HepG2 (cell line): ENCODE measurements around the gene PVALB. TPM values are rescaled to one million over a fixed set of nuclear protein-coding genes. Genes with fewer than 3 reads are reported as not detected.

Experiments used
- ATAC-seq: fragments of 200-7000 bp; cut with Tn5 transposase; 3 replicates; pipeline ENCODE4 v1.9.1; 2020; ENCODE audit warnings: mild to moderate bottlenecking, moderate library complexity
- BruUV-seq: library from RNA; stranded (reverse); fragments of 400-500 nt; replicated peaks from 2 replicates; lab custom pipeline; 2021; lab: Mats Ljungman, UMichigan
- CTCF ChIA-PET: fragments of 300-600 bp; formaldehyde crosslinking; extraction: SDS; loops from one replicate; lab custom pipeline; 2021; ENCODE audit warnings: low total read pairs, inconsistent platforms, low intra/inter-chr PET ratio; lab: Yijun Ruan, JAX
- POLR2A ChIA-PET: fragments of 350-600 bp; sonication (Branson Sonifier 250); formaldehyde crosslinking; loops from one replicate; lab custom pipeline; 2020; ENCODE audit warnings: antibody characterized with exemption, inconsistent platforms; lab: Yijun Ruan, JAX
- DNase-seq: peaks from one replicate; pipeline ENCODE4 v3.0.0-alpha.2; 2015; ENCODE audit warnings: low spot score
- FAIRE-seq: peaks from 3 replicates; lab custom pipeline; 2011; peaks lifted over from hg19 to GRCh38; lab: Jason Lieb, UNC
- H2AFZ ChIP-seq: one replicate; pipeline ENCODE4 v1.6.1; 2011; ENCODE audit warnings: low read length, inconsistent platforms
- H3K27ac ChIP-seq: fragments of 300-600 bp; 3 replicates; pipeline ENCODE4 v1.8.0; 2011; ENCODE audit warnings: mixed run types, mild to moderate bottlenecking, mixed read lengths, low read length, inconsistent platforms; ENCODE audit not compliant: insufficient read depth; ENCODE audit errors: extremely low read length
- H3K27me3 ChIP-seq, 2 experiments: fragments of 200-600 bp in 1 of 2; 2 replicates in 1 of 2; 3 replicates in 1 of 2; pipeline versions ENCODE4 v1.6.0 to v1.8.0; 2011; ENCODE audit warnings: low read length in 2 of 2, mild to moderate bottlenecking in 2 of 2, moderate library complexity in 2 of 2, inconsistent platforms in 1 of 2; ENCODE audit not compliant: insufficient read depth in 2 of 2, control insufficient read depth in 1 of 2
- H3K36me3 ChIP-seq, 2 experiments: fragments of 200-600 bp in 1 of 2; replicated peaks in 1 of 2; 2 replicates in 1 of 2; 3 replicates in 1 of 2; pipeline versions ENCODE4 v1.5.1 to v1.8.0; 2011; ENCODE audit warnings: low read length in 2 of 2, inconsistent platforms in 1 of 2; ENCODE audit not compliant: insufficient read depth in 2 of 2, control insufficient read depth in 1 of 2
- H3K4me1 ChIP-seq: 2 replicates; pipeline ENCODE4 v1.5.1; 2012; ENCODE audit warnings: low read length, inconsistent platforms; ENCODE audit not compliant: insufficient read depth
- H3K4me2 ChIP-seq: 2 replicates; pipeline ENCODE4 v1.6.0; 2011; ENCODE audit warnings: low read depth, low read length, inconsistent platforms
- H3K4me3 ChIP-seq, 3 experiments: fragments of 200-600 bp in 1 of 3; sonication (generic), shearing (Covaris generic) in 1 of 3; replicated peaks in 1 of 3; 2 replicates each; pipeline ENCODE4 v1.5.1; 2011 to 2016; ENCODE audit warnings: low read length in 3 of 3, inconsistent platforms in 2 of 3, low read depth in 2 of 3, mild to moderate bottlenecking in 2 of 3, control low read depth in 1 of 3, mixed read lengths in 1 of 3; ENCODE audit not compliant: insufficient read depth in 1 of 3
- H3K79me2 ChIP-seq: one replicate; pipeline ENCODE4 v1.6.1; 2011; ENCODE audit warnings: low read length, inconsistent platforms; ENCODE audit not compliant: insufficient read depth
- H3K9ac ChIP-seq: 2 replicates; pipeline ENCODE4 v1.6.0; 2011; ENCODE audit warnings: mild to moderate bottlenecking, low read depth, low read length, inconsistent platforms; ENCODE audit not compliant: insufficient read depth
- H3K9me3 ChIP-seq: 2 replicates; pipeline ENCODE4 v1.5.1; 2012; ENCODE audit warnings: mild to moderate bottlenecking, low read length
- H4K20me1 ChIP-seq: 2 replicates; pipeline ENCODE4 v1.6.0; 2011; ENCODE audit warnings: inconsistent platforms, mild to moderate bottlenecking, low read length, moderate library complexity; ENCODE audit not compliant: insufficient read depth
- ATRX ChIP-seq: sonication (generic); formaldehyde crosslinking; IDR thresholded peaks from 2 replicates; pipeline ENCODE4 v1.4.0; 2020; ENCODE audit warnings: missing genetic modification reagents, borderline replicate concordance
- FLYWCH1 ChIP-seq: sonication (generic); formaldehyde crosslinking; IDR thresholded peaks from 2 replicates; pipeline ENCODE4 v1.8.1; 2023; ENCODE audit warnings: mild to moderate bottlenecking, missing genetic modification reagents
- FOXK1 ChIP-seq: sonication (generic); formaldehyde crosslinking; IDR thresholded peaks from 2 replicates; pipeline ENCODE4 v1.4.0; 2020; ENCODE audit warnings: low read depth, missing genetic modification reagents, borderline replicate concordance
- HES4 ChIP-seq: sonication (generic); formaldehyde crosslinking; IDR thresholded peaks from 2 replicates; pipeline ENCODE4 v1.9.0; 2021; ENCODE audit warnings: mild to moderate bottlenecking, missing genetic modification reagents, borderline replicate concordance
- HNRNPH1 ChIP-seq: fragments of 200-400 bp; formaldehyde crosslinking; optimal IDR thresholded peaks from 2 replicates; pipeline ENCODE3; 2017; ENCODE audit warnings: mild to moderate bottlenecking, low read depth, low read length
- NFIC ChIP-seq: IDR thresholded peaks from 2 replicates; pipeline ENCODE4 v1.6.1; 2012; ENCODE audit warnings: mild to moderate bottlenecking, low read length, inconsistent platforms
- SNRNP70 ChIP-seq: fragments of 200-400 bp; formaldehyde crosslinking; IDR thresholded peaks from 2 replicates; pipeline ENCODE4 v1.6.1; 2017; ENCODE audit warnings: mild to moderate bottlenecking, low read depth, low read length, moderate library complexity
- ZNF746 ChIP-seq: sonication (generic); formaldehyde crosslinking; IDR thresholded peaks from 2 replicates; pipeline ENCODE4 v1.8.0; 2022; ENCODE audit warnings: mild to moderate bottlenecking, missing genetic modification reagents
- WGBS: methylation state at CpG from one replicate; pipeline ENCODE4 v1.1.6; 2017; ENCODE audit warnings: low lambda C conversion rate; 5-methylcytosine and 5-hydroxymethylcytosine counted together
- in situ Hi-C: cut with HindIII; loops from 2 replicates; pipeline ENCODE4 v1.10.0; 2017; ENCODE audit warnings: low pct_unique_long_range_greater_than_20kb; ENCODE audit not compliant: extremely low pct_ligation_motif_present
- intact Hi-C: fragments of 100-400 bp; cut with micrococcal nuclease; formaldehyde crosslinking; loops from one replicate; pipeline ENCODE4 v1.10.0; 2022; ENCODE audit not compliant: unreplicated experiment
- polyA plus RNA-seq, 8 experiments: library from polyadenylated mRNA; depleted of rRNA in 3 of 8; stranded (reverse) in 7 of 8; unstranded in 1 of 8; fragments of >200 nt; fragmentation: Illumina TruSeq in 4 of 8; extraction: Trizol in 4 of 8; gene quantifications; 2 replicates each; pipeline versions ENCODE4 v1.2.1 to v1.2.3, GENCODE V29; 2011 to 2016; ENCODE audit warnings: low read depth in 4 of 8, missing spikeins in 1 of 8, mixed read lengths in 1 of 8; ENCODE audit not compliant: insufficient read depth in 1 of 8
- total RNA-seq, 5 experiments: library from RNA; depleted of rRNA; stranded (reverse); fragments of >200 nt; fragmentation: Illumina TruSeq; extraction: Trizol; gene quantifications; 2 replicates each; pipeline ENCODE4 v1.2.3, GENCODE V29; 2016; ENCODE audit warnings: low read depth in 1 of 5
- TF ChIP-seq, protein P1 (sequence below): sonication (generic); formaldehyde crosslinking; IDR thresholded peaks from 2 replicates; pipeline ENCODE4 v1.4.0; 2020; ENCODE audit warnings: missing genetic modification reagents, borderline replicate concordance
- TF ChIP-seq, protein P2 (sequence below), 2 experiments: sonication (generic) in 1 of 2; formaldehyde crosslinking in 1 of 2; IDR thresholded peaks; 2 replicates each; pipeline versions ENCODE4 v1.4.0 to v1.6.1; 2018 to 2020; ENCODE audit warnings: missing genetic modification reagents in 2 of 2, borderline replicate concordance in 1 of 2, low read depth in 1 of 2, mild to moderate bottlenecking in 1 of 2, missing biosample characterization in 1 of 2
- TF ChIP-seq, protein P3 (sequence below): sonication (generic); formaldehyde crosslinking; IDR thresholded peaks from 2 replicates; pipeline ENCODE4 v1.8.1; 2023; ENCODE audit warnings: mild to moderate bottlenecking, moderate library complexity, missing genetic modification reagents
- TF ChIP-seq, protein P4 (sequence below): sonication (generic); formaldehyde crosslinking; IDR thresholded peaks from 2 replicates; pipeline ENCODE4 v1.5.0; 2020; ENCODE audit warnings: mild to moderate bottlenecking, missing genetic modification reagents

Gene PVALB
- total and polyA plus RNA-seq, 2 of the 13 experiments (the other 11 are each of a cell fraction or from before 2014, with no cell fraction given), result not detected

DNA sequence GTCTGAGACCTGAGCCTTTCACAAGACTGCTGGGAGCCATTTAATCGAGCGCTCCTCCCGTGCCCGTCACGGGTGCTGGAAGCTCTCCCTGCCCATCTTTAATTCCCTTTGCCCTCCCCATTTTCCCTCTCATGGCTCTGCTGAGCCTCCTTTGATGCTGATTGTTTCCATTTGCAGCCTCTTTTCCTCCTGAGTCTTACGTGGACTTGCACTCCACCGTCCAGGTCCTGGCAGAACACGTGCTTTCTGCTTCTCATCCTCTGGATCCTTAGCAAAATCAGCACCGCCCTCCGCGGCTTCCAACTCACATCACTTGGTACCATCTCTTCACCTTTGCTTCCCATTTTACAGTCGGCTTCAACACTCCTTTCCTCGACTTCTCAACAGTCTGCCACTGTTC is 48.2 kb downstream of the PVALB start:
- H2AFZ ChIP-seq, result no peak overlapping the region
- in situ Hi-C loops, result no loop called here
- CTCF ChIA-PET, result no interaction called here
- intact Hi-C loops, result no loop called here
- H3K79me2 ChIP-seq, result no peaks in the 10 kb centered on the region
- no peak for DNase-seq
- H3K36me3 ChIP-seq, result no peaks in the 10 kb centered on the region
- no peak for ATAC-seq
- no peak for FAIRE-seq
- H3K4me1 ChIP-seq, result no peaks in the 10 kb centered on the region
- no peak overlapping the region for H3K9ac ChIP-seq
- no peak overlapping the region for H3K4me3 ChIP-seq
- no peaks in the 10 kb centered on the region for H3K9me3 ChIP-seq
- no peak overlapping the region for H3K27ac ChIP-seq
- H3K4me2 ChIP-seq, result no peak overlapping the region
- H4K20me1 ChIP-seq, result no peaks in the 10 kb centered on the region
- WGBS, result 40% methylated on average over 13 of the region's 13 CpGs
- no TSS peak for BruUV-seq
- POLR2A ChIA-PET, result no interaction called here
- H3K27me3 ChIP-seq, result peaks cover 4 to 52% of the 10 kb centered on the region in 2 experiments; a peak in 4 of 5 replicates
- no peak for TF ChIP-seq ZNF746
- no peak for TF ChIP-seq HNRNPH1
- TF ChIP-seq HES4, result no peak
- TF ChIP-seq, protein P1, sequence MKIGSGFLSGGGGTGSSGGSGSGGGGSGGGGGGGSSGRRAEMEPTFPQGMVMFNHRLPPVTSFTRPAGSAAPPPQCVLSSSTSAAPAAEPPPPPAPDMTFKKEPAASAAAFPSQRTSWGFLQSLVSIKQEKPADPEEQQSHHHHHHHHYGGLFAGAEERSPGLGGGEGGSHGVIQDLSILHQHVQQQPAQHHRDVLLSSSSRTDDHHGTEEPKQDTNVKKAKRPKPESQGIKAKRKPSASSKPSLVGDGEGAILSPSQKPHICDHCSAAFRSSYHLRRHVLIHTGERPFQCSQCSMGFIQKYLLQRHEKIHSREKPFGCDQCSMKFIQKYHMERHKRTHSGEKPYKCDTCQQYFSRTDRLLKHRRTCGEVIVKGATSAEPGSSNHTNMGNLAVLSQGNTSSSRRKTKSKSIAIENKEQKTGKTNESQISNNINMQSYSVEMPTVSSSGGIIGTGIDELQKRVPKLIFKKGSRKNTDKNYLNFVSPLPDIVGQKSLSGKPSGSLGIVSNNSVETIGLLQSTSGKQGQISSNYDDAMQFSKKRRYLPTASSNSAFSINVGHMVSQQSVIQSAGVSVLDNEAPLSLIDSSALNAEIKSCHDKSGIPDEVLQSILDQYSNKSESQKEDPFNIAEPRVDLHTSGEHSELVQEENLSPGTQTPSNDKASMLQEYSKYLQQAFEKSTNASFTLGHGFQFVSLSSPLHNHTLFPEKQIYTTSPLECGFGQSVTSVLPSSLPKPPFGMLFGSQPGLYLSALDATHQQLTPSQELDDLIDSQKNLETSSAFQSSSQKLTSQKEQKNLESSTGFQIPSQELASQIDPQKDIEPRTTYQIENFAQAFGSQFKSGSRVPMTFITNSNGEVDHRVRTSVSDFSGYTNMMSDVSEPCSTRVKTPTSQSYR (CRISPR knock-in tag), result no peak
- TF ChIP-seq ATRX (CRISPR knock-in tag), result no peak
- TF ChIP-seq FLYWCH1 (CRISPR knock-in tag), result no peak
- TF ChIP-seq FOXK1 (CRISPR knock-in tag), result no peak
- TF ChIP-seq, protein P2, sequence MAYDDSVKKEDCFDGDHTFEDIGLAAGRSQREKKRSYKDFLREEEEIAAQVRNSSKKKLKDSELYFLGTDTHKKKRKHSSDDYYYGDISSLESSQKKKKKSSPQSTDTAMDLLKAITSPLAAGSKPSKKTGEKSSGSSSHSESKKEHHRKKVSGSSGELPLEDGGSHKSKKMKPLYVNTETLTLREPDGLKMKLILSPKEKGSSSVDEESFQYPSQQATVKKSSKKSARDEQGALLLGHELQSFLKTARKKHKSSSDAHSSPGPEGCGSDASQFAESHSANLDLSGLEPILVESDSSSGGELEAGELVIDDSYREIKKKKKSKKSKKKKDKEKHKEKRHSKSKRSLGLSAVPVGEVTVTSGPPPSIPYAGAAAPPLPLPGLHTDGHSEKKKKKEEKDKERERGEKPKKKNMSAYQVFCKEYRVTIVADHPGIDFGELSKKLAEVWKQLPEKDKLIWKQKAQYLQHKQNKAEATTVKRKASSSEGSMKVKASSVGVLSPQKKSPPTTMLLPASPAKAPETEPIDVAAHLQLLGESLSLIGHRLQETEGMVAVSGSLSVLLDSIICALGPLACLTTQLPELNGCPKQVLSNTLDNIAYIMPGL (CRISPR knock-in tag; IDR thresholded peaks at IDR 0.05; ENCODE audit: borderline replicate concordance in 1 of 2, low read depth in 1 of 2), result no peak
- TF ChIP-seq, protein P3, sequence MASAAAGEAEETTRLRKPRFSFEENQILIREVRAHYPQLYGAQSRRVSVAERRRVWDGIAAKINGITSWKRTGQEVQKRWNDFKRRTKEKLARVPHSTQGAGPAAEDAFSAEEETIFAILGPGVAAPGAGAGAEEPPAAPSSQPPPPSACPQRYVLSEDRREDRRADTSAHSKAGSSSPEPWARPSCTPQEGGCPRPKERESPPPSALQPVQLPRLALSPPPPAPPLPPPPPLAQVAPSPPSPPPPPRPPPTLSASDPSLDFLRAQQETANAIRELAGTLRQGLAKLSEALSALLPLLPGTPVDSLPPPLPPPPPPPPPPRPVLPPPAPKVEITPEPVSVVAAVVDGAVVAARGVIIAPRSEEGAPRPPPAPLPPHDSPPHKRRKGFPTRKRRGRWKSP (CRISPR knock-in tag), result no peak
- TF ChIP-seq, protein P4, sequence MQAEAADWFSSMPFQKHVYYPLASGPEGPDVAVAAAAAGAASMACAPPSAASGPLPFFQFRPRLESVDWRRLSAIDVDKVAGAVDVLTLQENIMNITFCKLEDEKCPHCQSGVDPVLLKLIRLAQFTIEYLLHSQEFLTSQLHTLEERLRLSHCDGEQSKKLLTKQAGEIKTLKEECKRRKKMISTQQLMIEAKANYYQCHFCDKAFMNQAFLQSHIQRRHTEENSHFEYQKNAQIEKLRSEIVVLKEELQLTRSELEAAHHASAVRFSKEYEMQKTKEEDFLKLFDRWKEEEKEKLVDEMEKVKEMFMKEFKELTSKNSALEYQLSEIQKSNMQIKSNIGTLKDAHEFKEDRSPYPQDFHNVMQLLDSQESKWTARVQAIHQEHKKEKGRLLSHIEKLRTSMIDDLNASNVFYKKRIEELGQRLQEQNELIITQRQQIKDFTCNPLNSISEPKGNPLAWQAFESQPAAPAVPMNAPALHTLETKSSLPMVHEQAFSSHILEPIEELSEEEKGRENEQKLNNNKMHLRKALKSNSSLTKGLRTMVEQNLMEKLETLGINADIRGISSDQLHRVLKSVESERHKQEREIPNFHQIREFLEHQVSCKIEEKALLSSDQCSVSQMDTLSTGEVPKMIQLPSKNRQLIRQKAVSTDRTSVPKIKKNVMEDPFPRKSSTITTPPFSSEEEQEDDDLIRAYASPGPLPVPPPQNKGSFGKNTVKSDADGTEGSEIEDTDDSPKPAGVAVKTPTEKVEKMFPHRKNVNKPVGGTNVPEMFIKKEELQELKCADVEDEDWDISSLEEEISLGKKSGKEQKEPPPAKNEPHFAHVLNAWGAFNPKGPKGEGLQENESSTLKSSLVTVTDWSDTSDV (CRISPR knock-in tag), result no peak
- no peak for TF ChIP-seq SNRNP70
- no peak for TF ChIP-seq NFIC
